RPMI8226 (cell line): ENCODE results near the gene MBOAT7.

ENCODE experiments used
- DNase-seq: peaks from one replicate; pipeline ENCODE4 v3.0.0-alpha.2; 2015

Gene MBOAT7

GRCh38 chr19:54137699-54138488 lies 51.5 kb downstream of the MBOAT7 start, which contains the start of gene CNOT3:
TSS of gene CNOT3 (plus strand) at chr19:54137762. CDS start at chr19:54142979, 5,217 bp downstream.
- peak; percentile 34 for DNase-seq

GRCh38 chr19:54136864-54137698 lies 52.3 kb downstream of the MBOAT7 start:
- DNase-seq = peak; percentile 100

- DNase-seq = no peak
These were observed 53.1 kb downstream of the MBOAT7 start for GRCh38 chr19:54136086-54136863.

- no peak for DNase-seq
These were observed 55.3 kb downstream of the MBOAT7 start for GRCh38 chr19:54133957-54134590.

- peak; percentile 60 for DNase-seq
These were observed 55.9 kb downstream of the MBOAT7 start for GRCh38 chr19:54133312-54133956.

GRCh38 chr19:54129617-54129996 lies 59.8 kb downstream of the MBOAT7 start:
- DNase-seq = no peak

- DNase-seq = no peak
These were observed 60.4 kb downstream of the MBOAT7 start for GRCh38 chr19:54128796-54129616.

- no peak for DNase-seq
These were observed 61.0 kb downstream of the MBOAT7 start for GRCh38 chr19:54128441-54128725.

- DNase-seq = no peak
These were observed 61.5 kb downstream of the MBOAT7 start for GRCh38 chr19:54127688-54128440.

- DNase-seq = no peak
These were observed 63.7 kb downstream of the MBOAT7 start for GRCh38 chr19:54125713-54126112.

GRCh38 chr19:54124393-54124792 lies 65.0 kb downstream of the MBOAT7 start:
- no peak for DNase-seq

- no peak for DNase-seq
These were observed 65.7 kb downstream of the MBOAT7 start for GRCh38 chr19:54123682-54124081.
